Frontal cortex (tissue), 4 donors: Measurements from ENCODE around the gene RGR. TPM values are rescaled to one million over a fixed set of nuclear protein-coding genes. Genes with fewer than 3 reads are reported as not detected.

Experiments used
- DNase-seq, 2 donors: peaks; one replicate each; pipeline ENCODE4 v3.0.0; 2012; ENCODE audit warnings: low spot score in 2 of 2
- FAIRE-seq: peaks from 2 replicates; lab custom pipeline; 2012; peaks lifted over from hg19 to GRCh38; lab: Jason Lieb, UNC
- total RNA-seq: library from RNA; depleted of rRNA; stranded (reverse); fragments of >200 nt; gene quantifications from one replicate; pipeline ENCODE4 v1.2.3, GENCODE V29; 2014
- donor health status: control.
- donor health status: control.
- donor health status: control.

RGR gene
- not detected for total RNA-seq

DNA sequence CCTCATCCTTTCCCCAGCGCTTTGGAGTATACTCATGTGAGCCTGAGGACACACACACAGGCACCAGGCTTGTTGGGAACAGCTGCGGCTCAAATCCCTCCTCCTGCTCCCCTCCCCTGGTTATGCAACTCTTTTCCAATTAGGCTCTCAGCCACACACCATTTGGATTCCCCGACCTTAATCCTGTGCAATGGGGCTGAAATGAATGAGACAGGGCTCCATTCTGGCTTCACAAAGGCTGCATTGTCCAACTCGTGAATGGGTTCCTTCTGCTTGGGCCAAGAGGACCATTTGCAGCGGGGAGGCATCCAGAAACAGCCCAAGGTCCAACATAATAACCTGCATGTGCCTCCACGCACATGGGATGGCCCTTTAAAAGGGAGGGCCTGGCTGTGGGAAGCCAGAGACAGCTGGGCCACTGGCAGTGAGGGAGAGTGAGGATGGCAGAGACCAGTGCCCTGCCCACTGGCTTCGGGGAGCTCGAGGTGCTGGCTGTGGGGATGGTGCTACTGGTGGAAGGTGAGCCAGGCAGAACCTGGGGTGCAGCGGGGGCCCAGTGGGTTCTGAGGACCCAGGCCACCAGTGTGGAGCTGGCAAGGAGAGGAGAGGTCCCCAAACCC, at the start of gene RGR:
RGR (plus strand) TSS at position 403 of the 620 bp plus-strand sequence; CDS start at position 441, 38 bp downstream.
- DNase-seq (peak; percentile 78 to 85), FAIRE-seq (peak; percentile 95)

DNA sequence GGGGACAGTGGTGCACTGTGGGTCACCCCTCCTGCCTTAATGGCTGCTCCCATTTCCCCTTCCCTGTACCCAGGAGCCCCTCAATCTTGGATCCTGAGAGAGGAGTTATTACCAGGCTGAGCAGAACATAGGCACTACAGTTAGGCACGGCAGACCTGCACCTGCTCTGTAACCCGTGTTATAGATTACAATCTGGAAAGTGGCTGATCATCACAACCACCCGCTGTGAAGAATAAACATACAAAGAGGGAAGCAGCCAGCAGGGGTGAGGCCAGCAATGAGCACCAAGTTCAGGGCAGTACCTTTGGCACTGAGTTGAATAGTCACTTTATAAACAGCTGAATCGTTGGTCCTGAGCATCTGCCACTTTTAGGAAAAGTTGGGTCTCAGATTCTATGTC, 48.8 kb upstream of the RGR start:
- DNase-seq (no peak), FAIRE-seq (no peak)

DNA sequence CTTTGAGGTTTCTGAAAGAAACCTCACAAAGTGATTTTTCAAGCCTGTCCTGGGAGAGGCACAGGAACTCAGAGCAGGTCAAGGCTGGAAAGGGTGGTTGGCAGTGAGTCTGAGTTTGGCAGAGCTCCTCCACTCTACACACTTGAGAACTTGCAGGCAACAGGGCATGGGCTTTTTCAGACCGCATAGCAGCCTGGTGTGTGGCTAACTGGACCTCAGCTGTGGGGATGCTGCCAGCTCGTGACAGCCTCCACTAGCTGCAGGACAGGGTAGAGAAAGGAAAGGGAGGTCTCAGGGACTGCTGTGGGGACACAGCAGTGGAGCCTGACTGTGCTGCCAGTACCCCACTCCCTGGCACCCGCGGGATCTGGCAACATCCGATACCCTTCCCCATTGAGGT, 47.9 kb upstream of the RGR start:
- FAIRE-seq (no peak), DNase-seq (no peak)

DNA sequence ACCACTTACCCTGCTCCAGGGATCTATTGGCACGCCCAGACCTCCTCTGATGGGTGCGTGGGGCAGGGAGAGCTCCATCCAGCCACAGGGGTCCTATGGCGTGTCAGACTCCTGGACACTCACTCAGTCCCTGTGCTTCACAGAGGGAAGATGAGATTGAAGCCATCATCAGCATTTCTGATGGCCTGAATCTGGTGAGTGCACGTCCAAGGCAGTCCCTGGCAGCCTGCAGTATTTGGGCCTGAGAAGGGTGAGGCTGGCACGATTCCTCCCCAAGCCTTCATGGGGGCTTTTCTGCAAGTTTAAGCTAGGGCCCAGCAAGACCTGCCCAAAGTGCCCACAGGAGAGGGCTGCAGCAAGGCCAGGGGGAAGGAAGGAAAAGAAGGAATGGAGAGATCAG, 47.2 kb upstream of the RGR start:
- FAIRE-seq = no peak
- no peak for DNase-seq

DNA sequence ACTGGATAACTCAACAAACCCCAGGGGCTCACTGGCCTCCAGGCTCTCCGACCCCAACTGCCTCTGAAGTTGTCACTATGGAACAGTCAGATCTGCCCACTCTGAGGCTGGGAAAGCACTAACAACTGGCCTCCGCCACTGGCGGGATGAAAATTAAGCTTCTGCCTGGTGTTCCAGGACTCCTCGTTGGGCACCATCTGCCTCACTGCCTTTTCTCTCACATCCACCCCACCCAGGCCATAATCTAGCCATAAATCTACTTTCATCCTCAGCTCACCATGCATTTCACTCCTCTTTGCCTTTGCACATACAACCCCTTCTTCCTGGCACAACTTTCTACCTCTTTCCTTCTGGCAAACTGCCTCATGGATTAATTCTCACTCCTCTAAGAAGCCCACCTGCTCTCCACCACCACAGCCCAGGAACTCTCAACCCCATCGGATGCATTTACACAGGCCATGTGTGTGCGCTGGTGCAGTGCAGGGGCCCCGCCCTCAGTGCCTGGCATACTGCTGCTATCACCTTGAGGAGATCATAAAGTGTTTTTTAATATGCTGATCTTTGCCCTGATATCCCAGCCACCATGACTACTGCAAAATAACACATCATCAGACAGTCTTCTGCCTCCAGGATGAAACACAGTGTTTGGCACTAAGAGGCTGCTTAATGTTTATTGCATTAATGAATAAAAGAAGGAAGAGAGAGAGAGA, 46.5 kb upstream of the RGR start:
- FAIRE-seq (no peak), DNase-seq (no peak)

- FAIRE-seq (no peak), DNase-seq (no peak)
Measured at GRCh38 chr10:84200537-84201243, 44.2 kb upstream of the RGR start.

- FAIRE-seq (no peak), DNase-seq (no peak)
Measured at GRCh38 chr10:84201244-84201606, 43.6 kb upstream of the RGR start.

DNA sequence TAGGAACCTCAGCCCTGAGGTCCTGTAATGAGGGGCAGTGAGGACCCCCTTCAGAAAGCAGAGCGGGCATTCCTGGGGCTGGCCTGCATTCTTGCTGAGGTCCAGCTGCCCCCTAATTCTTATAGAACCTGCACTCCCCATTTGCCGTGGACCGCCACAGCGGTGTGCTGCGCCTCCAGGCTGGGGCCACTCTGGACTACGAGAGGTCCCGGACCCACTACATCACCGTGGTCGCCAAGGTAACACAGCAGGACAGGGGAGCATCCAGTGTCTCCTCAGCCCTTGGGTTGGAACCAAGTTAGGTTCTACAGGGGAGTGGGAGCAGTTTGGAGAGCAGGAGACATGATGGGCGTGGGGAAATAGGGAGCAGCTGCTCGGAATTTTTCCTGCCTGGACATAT, 43.2 kb upstream of the RGR start:
- no peak for DNase-seq
- FAIRE-seq = no peak

- FAIRE-seq = no peak
- no peak for DNase-seq
Measured at GRCh38 chr10:84202349-84202748, 42.5 kb upstream of the RGR start.

DNA sequence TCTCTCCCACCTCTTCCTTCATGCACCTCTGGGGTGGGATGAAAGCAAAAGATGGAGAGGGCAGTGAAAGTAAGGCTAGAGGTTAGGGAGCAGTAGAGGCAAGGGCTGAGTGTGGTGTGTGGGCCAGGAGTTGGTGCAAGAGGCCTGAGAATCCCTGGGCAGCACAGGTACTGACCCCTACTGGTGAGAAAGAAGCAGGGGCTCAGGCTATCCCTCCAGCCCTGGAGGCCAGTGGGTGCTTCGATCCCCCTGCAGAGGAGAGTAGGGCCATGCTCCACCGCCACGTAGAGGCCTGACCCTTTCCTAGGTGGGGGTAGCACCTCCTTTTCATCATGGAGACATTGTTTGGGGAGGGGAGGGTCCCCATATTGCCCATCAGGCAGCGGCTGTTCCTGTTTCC, 40.7 kb upstream of the RGR start:
- DNase-seq (no peak), FAIRE-seq (no peak)

- no peak for DNase-seq
- no peak for FAIRE-seq
Measured at GRCh38 chr10:84204610-84205009, 40.2 kb upstream of the RGR start.

GRCh38 chr10:84205049-84205852, 39.6 kb upstream of the RGR start:
- DNase-seq (peak; percentile 56 to 73), FAIRE-seq (no peak)

DNA sequence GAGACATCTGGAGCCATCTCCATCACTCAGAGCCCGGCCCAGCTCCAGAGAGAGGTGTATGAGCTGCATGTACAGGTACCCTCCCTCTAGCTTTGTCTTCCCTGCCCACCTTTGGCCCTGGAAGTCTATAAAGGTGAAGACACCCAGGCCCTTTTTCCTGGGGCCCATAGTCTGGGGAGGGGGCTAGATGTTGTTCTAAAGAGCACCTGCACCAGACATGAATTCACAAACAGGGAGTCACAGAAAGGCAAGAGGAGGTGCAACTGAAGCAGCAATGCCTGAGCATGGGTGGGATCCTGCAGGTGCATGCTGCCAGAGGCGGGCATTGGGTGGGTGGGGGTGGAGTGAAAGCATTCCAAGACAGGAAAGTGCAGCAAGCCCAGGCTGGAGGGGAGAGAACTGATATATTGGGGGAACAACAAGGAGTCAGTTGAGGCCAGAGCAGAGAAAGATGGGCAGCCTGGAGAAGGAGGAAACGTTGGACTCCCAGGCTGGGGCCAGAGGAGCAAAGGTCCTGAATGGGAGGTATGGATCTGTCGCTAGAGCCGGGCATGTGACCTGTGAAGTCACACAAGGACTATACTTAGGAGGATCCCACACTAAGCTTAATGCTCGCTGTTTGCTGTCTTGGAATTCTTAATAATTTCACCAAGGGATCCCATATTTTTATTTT, 38.9 kb upstream of the RGR start:
- FAIRE-seq = no peak
- DNase-seq = no peak

- FAIRE-seq (no peak), DNase-seq (no peak)
Measured at GRCh38 chr10:84208023-84208422, 36.8 kb upstream of the RGR start.

- no peak for FAIRE-seq
- DNase-seq = no peak
Measured at GRCh38 chr10:84211566-84211965, 33.3 kb upstream of the RGR start.

GRCh38 chr10:84212014-84212413, 32.8 kb upstream of the RGR start:
- no peak for FAIRE-seq
- no peak for DNase-seq

GRCh38 chr10:84213076-84213475, 31.8 kb upstream of the RGR start:
- FAIRE-seq (no peak), DNase-seq (no peak)

DNA sequence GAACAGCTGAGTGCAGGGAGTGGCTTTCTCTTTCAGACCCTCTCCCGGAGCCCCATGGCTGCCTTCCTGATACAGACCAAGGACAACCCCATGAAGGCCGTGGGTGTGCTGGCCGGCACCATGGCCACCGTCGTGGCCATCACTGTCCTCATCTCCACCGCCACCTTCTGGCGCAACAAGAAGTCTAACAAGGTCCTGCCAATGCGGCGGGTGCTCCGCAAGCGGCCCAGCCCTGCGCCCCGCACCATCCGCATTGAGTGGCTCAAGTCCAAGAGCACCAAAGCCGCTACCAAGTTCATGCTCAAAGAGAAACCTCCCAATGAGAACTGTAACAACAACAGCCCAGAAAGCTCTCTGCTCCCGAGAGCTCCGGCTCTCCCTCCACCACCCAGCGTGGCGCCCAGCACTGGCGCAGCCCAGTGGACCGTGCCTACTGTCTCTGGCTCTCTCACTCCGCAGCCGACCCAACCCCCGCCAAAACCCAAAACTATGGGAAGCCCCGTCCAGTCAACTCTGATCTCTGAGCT, 30.7 kb upstream of the RGR start:
- DNase-seq (no peak), FAIRE-seq (no peak)

- DNase-seq (no peak), FAIRE-seq (no peak)
Measured at GRCh38 chr10:84214612-84215235, 30.1 kb upstream of the RGR start.
